ENCODE measurements around the gene PCDHGA1.

The PCDHGA1 gene

DNA sequence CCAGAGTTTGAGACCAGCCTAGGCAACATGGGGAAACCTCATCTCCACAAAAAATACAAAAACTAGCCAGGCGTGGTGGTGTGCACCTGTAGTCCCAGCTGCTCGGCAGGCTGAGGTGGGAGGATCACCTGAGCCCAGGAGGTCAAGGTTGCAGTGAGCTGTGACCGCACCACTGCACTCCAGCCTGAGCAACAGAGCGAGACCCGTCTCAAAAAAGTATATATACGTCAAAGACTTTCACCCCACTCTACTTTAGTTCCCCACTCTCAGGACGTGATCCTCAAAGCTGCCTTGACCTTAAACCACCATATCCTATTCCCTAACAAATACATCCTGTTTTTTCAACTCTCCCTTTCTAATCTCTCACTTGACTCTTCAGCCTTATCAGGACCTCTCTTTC is 199.6 kb downstream of the PCDHGA1 start:
- Histone ChIP-seq H4K8ac (ENCODE audit: low read depth, low read length) (no peak overlapping the region), H2AK5ac (ENCODE audit: low read length) (no peak overlapping the region)
- no CpG with 5 or more reads among the region's 7 CpGs for WGBS (ENCODE audit: extremely low coverage, insufficient coverage, insufficient read length)

DNA sequence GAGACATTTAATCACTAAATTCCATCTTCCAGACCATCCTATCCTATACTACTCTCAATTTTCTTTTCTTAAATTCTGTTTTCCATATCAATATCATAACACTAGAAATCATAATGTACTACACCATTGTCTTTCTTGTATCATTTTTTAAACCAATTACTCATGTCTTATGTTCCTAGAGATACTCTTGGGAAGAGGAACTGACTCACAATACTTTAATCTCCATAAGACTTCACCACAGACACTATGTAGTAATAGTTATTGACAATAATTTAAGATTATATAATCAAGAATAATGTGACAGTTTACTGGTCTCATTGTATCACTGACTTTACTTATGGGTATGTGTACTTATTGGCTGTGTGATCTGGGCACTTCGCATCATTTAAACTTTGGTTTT is 202.4 kb downstream of the PCDHGA1 start:
- DNase-seq: no peak
- H3K27ac ChIP-seq (ENCODE audit: low read depth, low read length): no peak overlapping the region
- no peak overlapping the region for H3K4ac ChIP-seq (ENCODE audit: low read depth, low read length)
- H3K79me2 ChIP-seq (ENCODE audit: control insufficient read depth, insufficient read depth, low read length, poor library complexity): no peaks in the 10 kb centered on the region
- H2BK5ac ChIP-seq (ENCODE audit: low read depth, low read length, poor library complexity): no peak overlapping the region
- no peak overlapping the region for H3K14ac ChIP-seq (ENCODE audit: low read length)
- peaks cover 23 to 25% of the 10 kb centered on the region in 2 experiments for H3K36me3 ChIP-seq (ENCODE audit: control insufficient read depth in 1 of 2, insufficient read depth in 2 of 2, low read length in 2 of 2)
- no peaks in the 10 kb centered on the region for H3K79me1 ChIP-seq (ENCODE audit: low read length)
- no peak overlapping the region for H4K91ac ChIP-seq (ENCODE audit: low read depth, low read length)
- H2BK120ac ChIP-seq (ENCODE audit: insufficient read depth, low read length, poor library complexity): no peak overlapping the region
- H3K4me3 ChIP-seq (ENCODE audit: low read depth, low read length): no peak overlapping the region
- no peak overlapping the region for H3K9ac ChIP-seq (ENCODE audit: low read length)
- no peaks in the 10 kb centered on the region for H3K27me3 ChIP-seq (ENCODE audit: insufficient read depth, low read length)
- H4K12ac ChIP-seq (ENCODE audit: low read depth, low read length): no peak overlapping the region
- H4K8ac ChIP-seq (ENCODE audit: low read depth, low read length): no peak overlapping the region
- peaks cover 1 to 3% of the 10 kb centered on the region in 2 experiments for H3K4me1 ChIP-seq (ENCODE audit: control insufficient read depth in 1 of 2, insufficient read depth in 2 of 2, low read length in 2 of 2)
- no peak overlapping the region for H3K4me2 ChIP-seq (ENCODE audit: low read length)
- H3K18ac ChIP-seq (ENCODE audit: low read length): no peak overlapping the region
- no peak overlapping the region for H2AK5ac ChIP-seq (ENCODE audit: low read length)
- no peak overlapping the region for H3K23ac ChIP-seq (ENCODE audit: low read length)
- WGBS (ENCODE audit: extremely low coverage, insufficient coverage, insufficient read length): no CpG with 5 or more reads among the region's 1 CpG
- no peak overlapping the region for H2AFZ ChIP-seq (ENCODE audit: insufficient read depth, low read length, poor library complexity)
- no peak overlapping the region for H2BK12ac ChIP-seq (ENCODE audit: low read length)
- H3K9me3 ChIP-seq (ENCODE audit: insufficient read depth, low read depth, low read length): no peaks in the 10 kb centered on the region

More for the DNA sequence above, 199.6 kb downstream of the PCDHGA1 start:
- Histone ChIP-seq H3K79me1 (ENCODE audit: low read length) (peaks cover 4% of the 10 kb centered on the region), H3K27ac (ENCODE audit: low read depth, low read length) (no peak overlapping the region), H2BK12ac (ENCODE audit: low read length) (no peak overlapping the region), H3K27me3 (ENCODE audit: insufficient read depth, low read length) (no peaks in the 10 kb centered on the region), H3K9ac (ENCODE audit: low read length) (no peak overlapping the region), H3K14ac (ENCODE audit: low read length) (no peak overlapping the region), H2BK120ac (ENCODE audit: insufficient read depth, low read length, poor library complexity) (no peak overlapping the region), H2AFZ (ENCODE audit: insufficient read depth, low read length, poor library complexity) (no peak overlapping the region), H3K23ac (ENCODE audit: low read length) (no peak overlapping the region), H3K4me2 (ENCODE audit: low read length) (no peak overlapping the region), H3K36me3 (ENCODE audit: control insufficient read depth in 1 of 2, insufficient read depth in 2 of 2, low read length in 2 of 2) (peaks cover 34 to 38% of the 10 kb centered on the region in 2 experiments), H4K12ac (ENCODE audit: low read depth, low read length) (no peak overlapping the region), H3K4me1 (ENCODE audit: control insufficient read depth in 1 of 2, insufficient read depth in 2 of 2, low read length in 2 of 2) (peaks cover 3 to 5% of the 10 kb centered on the region in 2 experiments), H3K18ac (ENCODE audit: low read length) (no peak overlapping the region), H3K4ac (ENCODE audit: low read depth, low read length) (no peak overlapping the region), H2BK5ac (ENCODE audit: low read depth, low read length, poor library complexity) (no peak overlapping the region), H3K79me2 (ENCODE audit: control insufficient read depth, insufficient read depth, low read length, poor library complexity) (no peaks in the 10 kb centered on the region), H4K91ac (ENCODE audit: low read depth, low read length) (peak overlapping the region; percentile 52), H3K9me3 (ENCODE audit: insufficient read depth, low read depth, low read length) (no peaks in the 10 kb centered on the region), H3K4me3 (ENCODE audit: low read depth, low read length) (no peak overlapping the region)
- DNase-seq: no peak

DNA sequence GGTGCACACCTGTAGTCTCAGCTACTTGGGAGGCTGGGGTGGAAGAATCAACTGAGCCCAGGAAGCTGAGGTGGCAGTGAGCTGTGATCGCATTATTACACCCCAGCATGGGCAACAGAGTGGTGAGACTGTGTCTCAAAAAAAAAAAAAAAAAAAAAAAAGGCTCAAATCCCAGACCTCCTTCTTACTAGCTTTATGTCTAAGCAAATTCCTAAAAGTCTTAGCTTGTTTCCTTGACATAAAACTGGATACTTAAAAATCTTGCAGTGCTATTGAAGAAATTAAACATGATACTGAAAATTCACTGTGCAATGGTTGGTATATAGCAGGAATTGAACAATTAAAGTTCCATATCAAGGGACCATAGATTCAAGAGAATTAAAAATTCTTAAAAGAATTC is 203.6 kb downstream of the PCDHGA1 start:
- no peak overlapping the region for H2AK5ac ChIP-seq (ENCODE audit: low read length)
- peak overlapping the region; percentile 79 for H2BK120ac ChIP-seq (ENCODE audit: insufficient read depth, low read length, poor library complexity)
- no peak overlapping the region for H3K14ac ChIP-seq (ENCODE audit: low read length)
- no peak overlapping the region for H3K4ac ChIP-seq (ENCODE audit: low read depth, low read length)
- no peak overlapping the region for H4K12ac ChIP-seq (ENCODE audit: low read depth, low read length)
- H4K91ac ChIP-seq (ENCODE audit: low read depth, low read length): peak overlapping the region; percentile 55
- no peak overlapping the region for H2BK12ac ChIP-seq (ENCODE audit: low read length)
- H2AFZ ChIP-seq (ENCODE audit: insufficient read depth, low read length, poor library complexity): no peak overlapping the region
- H3K4me2 ChIP-seq (ENCODE audit: low read length): no peak overlapping the region
- no peaks in the 10 kb centered on the region for H3K79me2 ChIP-seq (ENCODE audit: control insufficient read depth, insufficient read depth, low read length, poor library complexity)
- H4K8ac ChIP-seq (ENCODE audit: low read depth, low read length): no peak overlapping the region
- peaks cover 17 to 21% of the 10 kb centered on the region in 2 experiments for H3K36me3 ChIP-seq (ENCODE audit: control insufficient read depth in 1 of 2, insufficient read depth in 2 of 2, low read length in 2 of 2)
- no peak overlapping the region for H3K23ac ChIP-seq (ENCODE audit: low read length)
- no CpG with 5 or more reads among the region's 1 CpG for WGBS (ENCODE audit: extremely low coverage, insufficient coverage, insufficient read length)
- no peaks in the 10 kb centered on the region for H3K27me3 ChIP-seq (ENCODE audit: insufficient read depth, low read length)
- H3K9ac ChIP-seq (ENCODE audit: low read length): no peak overlapping the region
- H3K18ac ChIP-seq (ENCODE audit: low read length): peak overlapping the region; percentile 29
- H3K9me3 ChIP-seq (ENCODE audit: insufficient read depth, low read depth, low read length): no peaks in the 10 kb centered on the region
- H2BK5ac ChIP-seq (ENCODE audit: low read depth, low read length, poor library complexity): peak overlapping the region; percentile 67
- H3K4me1 ChIP-seq (ENCODE audit: control insufficient read depth in 1 of 2, insufficient read depth in 2 of 2, low read length in 2 of 2): peaks cover 1 to 3% of the 10 kb centered on the region in 2 experiments
- H3K4me3 ChIP-seq (ENCODE audit: low read depth, low read length): no peak overlapping the region
- H3K27ac ChIP-seq (ENCODE audit: low read depth, low read length): no peak overlapping the region
- no peak for DNase-seq
- no peaks in the 10 kb centered on the region for H3K79me1 ChIP-seq (ENCODE audit: low read length)

DNA sequence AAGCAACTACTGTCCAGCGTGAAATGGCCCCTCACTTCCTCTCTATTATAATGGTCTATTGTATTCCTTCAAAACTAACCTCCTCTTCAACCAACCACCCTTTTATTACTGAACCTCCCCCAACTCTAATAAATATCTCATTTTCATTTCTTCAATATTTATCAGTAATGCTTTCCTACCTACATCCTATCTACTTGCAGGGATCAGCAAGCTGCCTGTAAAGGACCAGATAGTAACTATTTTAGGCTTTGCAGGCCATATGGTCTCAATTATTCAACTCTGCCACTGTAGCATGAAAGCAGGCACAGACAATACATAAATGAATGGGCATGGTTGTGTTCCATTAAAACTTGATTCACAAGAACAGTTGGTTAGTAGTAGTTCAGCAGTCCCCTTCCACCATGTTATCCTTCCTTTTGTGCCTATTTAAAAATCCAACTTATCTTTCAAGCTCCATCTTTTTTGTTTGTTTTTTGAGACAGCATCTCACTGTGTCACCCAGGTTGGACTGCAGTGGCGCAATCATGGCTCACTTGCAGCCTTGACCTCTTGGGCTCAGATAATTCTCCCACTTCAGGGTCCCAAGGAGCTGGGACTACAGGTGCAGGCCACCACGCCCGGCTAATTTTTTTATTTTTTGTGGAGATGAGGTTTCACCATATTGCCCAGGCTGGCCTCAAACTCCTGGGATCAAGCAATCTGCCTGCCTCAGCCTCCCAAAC is 204.3 kb downstream of the PCDHGA1 start:
- no peak overlapping the region for H2BK5ac ChIP-seq (ENCODE audit: low read depth, low read length, poor library complexity)
- H4K8ac ChIP-seq (ENCODE audit: low read depth, low read length): no peak overlapping the region
- no peaks in the 10 kb centered on the region for H3K9me3 ChIP-seq (ENCODE audit: insufficient read depth, low read depth, low read length)
- no peak overlapping the region for H2AFZ ChIP-seq (ENCODE audit: insufficient read depth, low read length, poor library complexity)
- H3K79me2 ChIP-seq (ENCODE audit: control insufficient read depth, insufficient read depth, low read length, poor library complexity): no peaks in the 10 kb centered on the region
- no peak overlapping the region for H3K18ac ChIP-seq (ENCODE audit: low read length)
- H3K4ac ChIP-seq (ENCODE audit: low read depth, low read length): no peak overlapping the region
- H3K9ac ChIP-seq (ENCODE audit: low read length): no peak overlapping the region
- peaks cover 1% of the 10 kb centered on the region in 2 experiments for H3K4me1 ChIP-seq (ENCODE audit: control insufficient read depth in 1 of 2, insufficient read depth in 2 of 2, low read length in 2 of 2)
- no peak overlapping the region for H2AK5ac ChIP-seq (ENCODE audit: low read length)
- no peak overlapping the region for H4K91ac ChIP-seq (ENCODE audit: low read depth, low read length)
- no peak overlapping the region for H2BK12ac ChIP-seq (ENCODE audit: low read length)
- no peak overlapping the region for H3K23ac ChIP-seq (ENCODE audit: low read length)
- no peak overlapping the region for H3K4me2 ChIP-seq (ENCODE audit: low read length)
- no peak overlapping the region for H4K12ac ChIP-seq (ENCODE audit: low read depth, low read length)
- no peak for DNase-seq
- no peaks in the 10 kb centered on the region for H3K79me1 ChIP-seq (ENCODE audit: low read length)
- H3K27me3 ChIP-seq (ENCODE audit: insufficient read depth, low read length): no peaks in the 10 kb centered on the region
- H3K27ac ChIP-seq (ENCODE audit: low read depth, low read length): no peak overlapping the region
- WGBS (ENCODE audit: extremely low coverage, insufficient coverage, insufficient read length): no CpG with 5 or more reads among the region's 4 CpGs
- peaks cover 10 to 18% of the 10 kb centered on the region in 2 experiments for H3K36me3 ChIP-seq (ENCODE audit: control insufficient read depth in 1 of 2, insufficient read depth in 2 of 2, low read length in 2 of 2)
- H3K14ac ChIP-seq (ENCODE audit: low read length): no peak overlapping the region
- no peak overlapping the region for H3K4me3 ChIP-seq (ENCODE audit: low read depth, low read length)
- no peak overlapping the region for H2BK120ac ChIP-seq (ENCODE audit: insufficient read depth, low read length, poor library complexity)

Data from trophoblast cell (in vitro differentiated cells and primary cell).